OCI-LY7 (cell line): ENCODE results near the gene RPE65. TPM values are rescaled to one million over a fixed set of nuclear protein-coding genes. Genes with fewer than 3 reads are reported as not detected.
"Not testable (repeated sequence)": the region's sequence is repeated elsewhere in the genome, so short reads cannot be mapped to it uniquely, and the experiment has no call there.

ENCODE experiments used
- BruUV-seq: library from RNA; stranded (reverse); fragments of 400-500 nt; replicated peaks from 2 replicates; lab custom pipeline; 2021; lab: Mats Ljungman, UMichigan
- CTCF ChIA-PET: fragments of 300-600 bp; sonication (Branson Sonifier 250); formaldehyde crosslinking; loops from one replicate; lab custom pipeline; 2022; ENCODE audit warnings: antibody characterized with exemption; ENCODE audit not compliant: unreplicated experiment; lab: Charles Lee
- POLR2A ChIA-PET: fragments of 300-600 bp; sonication (Branson Sonifier 250); formaldehyde crosslinking; loops from one replicate; lab custom pipeline; 2022; ENCODE audit warnings: antibody characterized with exemption; lab: Charles Lee
- DNase-seq: peaks from one replicate; pipeline ENCODE4 v3.0.0-alpha.2; 2015; ENCODE audit warnings: low spot score
- H2AFZ ChIP-seq: fragments of 200-600 bp; sonication (generic), shearing (Covaris generic); 2 replicates; pipeline ENCODE4 v1.6.1; 2014; ENCODE audit warnings: mild to moderate bottlenecking, antibody characterized with exemption, low read length, moderate library complexity
- H3K27ac ChIP-seq: fragments of 200-600 bp; sonication (generic); 2 replicates; pipeline ENCODE4 v1.5.1; 2014; ENCODE audit warnings: mixed run types, low read depth, mild to moderate bottlenecking, moderate library complexity, low read length, inconsistent platforms; ENCODE audit not compliant: poor library complexity, severe bottlenecking
- H3K36me3 ChIP-seq: fragments of 200-600 bp; sonication (generic); 2 replicates; pipeline ENCODE4 v1.6.1; 2014; ENCODE audit warnings: mild to moderate bottlenecking, antibody characterized with exemption, low read length, moderate library complexity, mixed read lengths; ENCODE audit not compliant: insufficient read depth
- H3K4me1 ChIP-seq: fragments of 200-600 bp; sonication (generic); 2 replicates; pipeline ENCODE4 v1.5.1; 2014; ENCODE audit warnings: mild to moderate bottlenecking, low read length; ENCODE audit not compliant: insufficient read depth, poor library complexity, severe bottlenecking
- H3K4me2 ChIP-seq: fragments of 200-600 bp; sonication (generic); 2 replicates; pipeline ENCODE4 v1.6.1; 2014; ENCODE audit warnings: mild to moderate bottlenecking, low read length
- H3K4me3 ChIP-seq: fragments of 200-600 bp; sonication (generic); 2 replicates; pipeline ENCODE4 v1.5.1; 2014; ENCODE audit warnings: mild to moderate bottlenecking, low read depth, low read length; ENCODE audit not compliant: poor library complexity, severe bottlenecking
- H3K79me2 ChIP-seq: fragments of 200-600 bp; sonication (generic); 2 replicates; pipeline ENCODE4 v1.6.1; 2016; ENCODE audit warnings: low read depth, mild to moderate bottlenecking, low read length, moderate library complexity, mixed read lengths; ENCODE audit not compliant: insufficient read depth
- H3K9me2 ChIP-seq: fragments of 200-600 bp; sonication (generic); 2 replicates; pipeline ENCODE4 v1.6.1; 2016; ENCODE audit warnings: mild to moderate bottlenecking, low read length, mixed read lengths; ENCODE audit not compliant: insufficient read depth
- H3K9me3 ChIP-seq: fragments of 200-600 bp; sonication (generic); 2 replicates; pipeline ENCODE4 v1.6.1; 2014; ENCODE audit warnings: mild to moderate bottlenecking, mixed run types, low read length, mixed read lengths
- H4K20me1 ChIP-seq: fragments of 200-600 bp; sonication (generic); 2 replicates; pipeline ENCODE4 v1.6.1; 2014; ENCODE audit warnings: mild to moderate bottlenecking, antibody characterized with exemption, low read length, moderate library complexity, mixed read lengths; ENCODE audit not compliant: insufficient read depth
- EZH2phosphoT487 ChIP-seq: fragments of 200-600 bp; sonication (generic); IDR thresholded peaks from 2 replicates; pipeline ENCODE4 v1.6.1; 2018; ENCODE audit warnings: low read depth, borderline replicate concordance, mild to moderate bottlenecking, mixed run types, antibody characterized with exemption, low read length, moderate library complexity, mixed read lengths
- intact Hi-C: fragments of 100-400 bp; cut with micrococcal nuclease; formaldehyde crosslinking; loops from one replicate; pipeline ENCODE4 v1.10.0; 2022; ENCODE audit not compliant: unreplicated experiment
- total RNA-seq, 2 experiments: library from RNA; depleted of rRNA in 1 of 2; stranded (reverse); fragments of >200 nt in 1 of 2; shearing (Covaris generic) in 1 of 2; gene quantifications; 2 replicates each; pipeline ENCODE4 v1.2.3, GENCODE V29; 2014 to 2022
- TF ChIP-seq, protein P1 (sequence below): fragments of 200-600 bp; sonication (generic); conservative IDR thresholded peaks from 2 replicates; pipeline ENCODE4 v1.5.1; 2014; ENCODE audit warnings: mild to moderate bottlenecking, antibody characterized with exemption, low read length, moderate library complexity, mixed read lengths

RPE65 gene
- total RNA-seq, 2 experiments from 2014 or later, result not detected

- no peaks in the 10 kb centered on the region for H3K79me2 ChIP-seq
- no peaks in the 10 kb centered on the region for H3K9me2 ChIP-seq
- POLR2A ChIA-PET, result no interaction called here
- no peak overlapping the region for H3K4me3 ChIP-seq
- no peaks in the 10 kb centered on the region for H3K4me1 ChIP-seq
- CTCF ChIA-PET, result no interaction called here
- no peaks in the 10 kb centered on the region for H3K36me3 ChIP-seq
- no peaks in the 10 kb centered on the region for H4K20me1 ChIP-seq
- no peak for TF ChIP-seq EZH2phosphoT487
- TF ChIP-seq, protein P1, sequence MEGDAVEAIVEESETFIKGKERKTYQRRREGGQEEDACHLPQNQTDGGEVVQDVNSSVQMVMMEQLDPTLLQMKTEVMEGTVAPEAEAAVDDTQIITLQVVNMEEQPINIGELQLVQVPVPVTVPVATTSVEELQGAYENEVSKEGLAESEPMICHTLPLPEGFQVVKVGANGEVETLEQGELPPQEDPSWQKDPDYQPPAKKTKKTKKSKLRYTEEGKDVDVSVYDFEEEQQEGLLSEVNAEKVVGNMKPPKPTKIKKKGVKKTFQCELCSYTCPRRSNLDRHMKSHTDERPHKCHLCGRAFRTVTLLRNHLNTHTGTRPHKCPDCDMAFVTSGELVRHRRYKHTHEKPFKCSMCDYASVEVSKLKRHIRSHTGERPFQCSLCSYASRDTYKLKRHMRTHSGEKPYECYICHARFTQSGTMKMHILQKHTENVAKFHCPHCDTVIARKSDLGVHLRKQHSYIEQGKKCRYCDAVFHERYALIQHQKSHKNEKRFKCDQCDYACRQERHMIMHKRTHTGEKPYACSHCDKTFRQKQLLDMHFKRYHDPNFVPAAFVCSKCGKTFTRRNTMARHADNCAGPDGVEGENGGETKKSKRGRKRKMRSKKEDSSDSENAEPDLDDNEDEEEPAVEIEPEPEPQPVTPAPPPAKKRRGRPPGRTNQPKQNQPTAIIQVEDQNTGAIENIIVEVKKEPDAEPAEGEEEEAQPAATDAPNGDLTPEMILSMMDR, result no peak
- H3K9me3 ChIP-seq, result no peaks in the 10 kb centered on the region
- no peak overlapping the region for H2AFZ ChIP-seq
- H3K27ac ChIP-seq, result no peak overlapping the region
- BruUV-seq, result no TSS peak
- intact Hi-C loops, result no loop called here
- DNase-seq, result no peak
- H3K4me2 ChIP-seq, result no peak overlapping the region
These were observed 40.3 kb downstream of the RPE65 start for GRCh38 chr1:68409426-68409825.

DNA sequence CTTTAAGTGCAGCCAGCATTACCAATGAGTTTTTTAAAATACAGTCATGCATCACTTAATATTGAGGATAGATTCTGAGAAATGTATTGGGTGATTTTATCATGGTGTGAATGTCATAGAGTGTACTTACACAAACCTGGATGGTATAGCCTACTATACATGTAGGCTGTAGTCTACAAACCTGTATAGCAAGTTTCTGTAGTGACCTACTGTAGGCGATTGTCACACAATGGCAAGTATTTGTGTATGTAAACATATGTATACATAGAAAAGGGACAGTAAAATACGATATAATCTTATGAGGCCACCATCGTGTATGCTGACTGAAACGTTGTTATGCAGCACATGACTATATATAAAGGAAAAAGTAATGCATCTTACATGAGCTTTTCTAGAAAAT lies 48.2 kb downstream of the RPE65 start:
- no peaks in the 10 kb centered on the region for H3K9me2 ChIP-seq
- H2AFZ ChIP-seq, result no peak overlapping the region
- no peaks in the 10 kb centered on the region for H3K79me2 ChIP-seq
- POLR2A ChIA-PET, result no interaction called here
- H4K20me1 ChIP-seq, result no peaks in the 10 kb centered on the region
- H3K4me2 ChIP-seq, result no peak overlapping the region
- TF ChIP-seq, protein P1, result no peak
- no peak for TF ChIP-seq EZH2phosphoT487
- no peaks in the 10 kb centered on the region for H3K4me1 ChIP-seq
- no peak overlapping the region for H3K4me3 ChIP-seq
- BruUV-seq, result no TSS peak
- no peak for DNase-seq
- H3K36me3 ChIP-seq, result no peaks in the 10 kb centered on the region
- CTCF ChIA-PET, result no interaction called here
- intact Hi-C loops, result no loop called here
- H3K27ac ChIP-seq, result no peak overlapping the region
- no peaks in the 10 kb centered on the region for H3K9me3 ChIP-seq

- H3K9me3 ChIP-seq, H3K4me2 ChIP-seq, POLR2A ChIA-PET, H3K79me2 ChIP-seq, CTCF ChIA-PET, H3K4me3 ChIP-seq, BruUV-seq, H3K27ac ChIP-seq, intact Hi-C loops, H4K20me1 ChIP-seq, H3K9me2 ChIP-seq, H3K4me1 ChIP-seq, H2AFZ ChIP-seq, DNase-seq, H3K36me3 ChIP-seq: not testable (repeated sequence)
These were observed 54.2 kb downstream of the RPE65 start for GRCh38 chr1:68395575-68395974.

DNA sequence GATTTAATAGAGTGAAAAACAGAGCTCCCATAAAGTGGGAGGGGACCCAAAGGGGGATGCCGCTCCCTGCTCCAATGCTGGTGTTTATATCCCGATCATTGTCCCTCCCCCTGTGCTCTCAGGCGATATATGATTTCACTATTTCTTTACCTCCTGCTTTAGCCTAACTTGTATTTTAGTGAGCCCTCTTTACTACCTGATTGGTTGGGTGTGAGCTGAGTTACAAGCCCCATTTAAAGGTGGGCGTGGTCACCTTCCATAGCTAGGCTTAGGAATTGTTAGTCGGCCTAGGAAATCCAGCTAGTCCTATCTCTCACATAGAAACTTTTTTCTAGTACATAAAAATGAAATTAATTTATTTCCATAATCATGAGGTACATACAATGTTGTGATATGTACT lies 57.3 kb downstream of the RPE65 start:
- H3K9me3 ChIP-seq, H4K20me1 ChIP-seq, CTCF ChIA-PET, DNase-seq, H2AFZ ChIP-seq, H3K4me3 ChIP-seq, intact Hi-C loops, H3K79me2 ChIP-seq, H3K27ac ChIP-seq, BruUV-seq, H3K36me3 ChIP-seq, H3K9me2 ChIP-seq, H3K4me1 ChIP-seq, H3K4me2 ChIP-seq: not testable (repeated sequence)
- POLR2A ChIA-PET, result interaction anchor here (0.7 to 1.1 kb wide), 2 partner anchors 13 to 34 kb away, joined by 3 read pairs; no protein-coding TSS in a partner anchor

DNA sequence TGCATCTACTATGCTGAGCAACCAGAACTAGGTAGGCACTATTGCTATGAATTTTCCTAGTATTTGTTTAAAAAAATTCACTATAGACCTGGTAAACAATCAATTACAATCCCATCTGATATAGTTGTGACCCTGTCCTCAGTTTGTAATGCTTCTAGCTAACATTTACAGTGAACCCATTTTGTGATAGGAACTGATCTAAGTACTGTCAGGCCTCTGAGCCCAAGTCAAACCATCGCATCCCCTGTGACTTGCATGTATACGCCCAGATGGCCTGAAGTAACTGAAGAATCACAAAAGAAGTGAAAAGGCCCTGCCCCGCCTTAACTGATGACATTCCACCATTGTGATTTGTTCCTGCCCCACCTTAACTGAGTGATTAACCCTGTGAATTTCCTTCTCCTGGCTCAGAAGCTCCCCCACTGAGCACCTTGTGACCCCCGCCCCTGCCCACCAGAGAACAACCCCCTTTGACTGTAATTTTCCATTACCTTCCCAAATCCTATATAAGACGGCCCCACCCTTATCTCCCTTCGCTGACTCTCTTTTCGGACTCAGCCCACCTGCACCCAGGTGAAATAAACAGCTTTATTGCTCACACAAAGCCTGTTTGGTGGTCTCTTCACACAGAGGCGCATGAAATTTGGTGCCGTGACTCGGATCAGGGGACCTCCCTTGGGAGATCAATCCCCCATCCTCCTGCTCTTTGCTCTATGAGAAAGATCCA lies 63.8 kb downstream of the RPE65 start:
- H4K20me1 ChIP-seq, CTCF ChIA-PET, H3K4me2 ChIP-seq, BruUV-seq, H3K9me3 ChIP-seq, DNase-seq, H3K79me2 ChIP-seq, H3K36me3 ChIP-seq, intact Hi-C loops, H3K4me1 ChIP-seq, H3K4me3 ChIP-seq, H3K27ac ChIP-seq, H2AFZ ChIP-seq, H3K9me2 ChIP-seq: not testable (repeated sequence)
- POLR2A ChIA-PET, result interaction anchor here (0.7 kb wide), 1 partner anchor 671 kb away, joined by 3 read pairs; no protein-coding TSS in a partner anchor
